ENCODE data around the gene CFLAR. TPM values are rescaled to one million over a fixed set of nuclear protein-coding genes. Genes with fewer than 3 reads are reported as not detected.
"Not testable (repeated sequence)": the region's sequence is repeated elsewhere in the genome, so short reads cannot be mapped to it uniquely, and the experiment has no call there.

CFLAR gene
- total RNA-seq, 3 donors from 2014 or later, result 279 to 340 (median 291) TPM

GRCh38 chr2:201128933-201129505, 13.1 kb downstream of the CFLAR start:
- H3K36me3 Mint-ChIP-seq (ENCODE audit: insufficient read depth), result peaks cover 44% of the 10 kb centered on the region
- ATAC-seq (peak; percentile 15 to 20), DNase-seq (no peak)
- peak overlapping the region; percentile 88 for H3K4me3 Mint-ChIP-seq
- no peaks in the 10 kb centered on the region for H3K9me3 Mint-ChIP-seq
- peaks cover 69% of the 10 kb centered on the region for H3K4me1 Mint-ChIP-seq (ENCODE audit: low read depth)
- H3K27me3 Mint-ChIP-seq (ENCODE audit: low read depth), result no peaks in the 10 kb centered on the region

- peaks cover 44% of the 10 kb centered on the region for H3K36me3 Mint-ChIP-seq (ENCODE audit: insufficient read depth)
- ATAC-seq, result peak; percentile 47
- H3K27me3 Mint-ChIP-seq (ENCODE audit: low read depth), result no peaks in the 10 kb centered on the region
- DNase-seq, result no peak
- H3K4me1 Mint-ChIP-seq (ENCODE audit: low read depth), result peaks cover 60% of the 10 kb centered on the region
- H3K9me3 Mint-ChIP-seq, result no peaks in the 10 kb centered on the region
- peak overlapping the region; percentile 88 for H3K4me3 Mint-ChIP-seq
These were observed 14.7 kb downstream of the CFLAR start for GRCh38 chr2:201130524-201131186.

- Mint-ChIP-seq H3K36me3 (ENCODE audit: insufficient read depth) (peaks cover 60% of the 10 kb centered on the region), H3K27me3 (ENCODE audit: low read depth) (no peaks in the 10 kb centered on the region), H3K4me1 (ENCODE audit: low read depth) (peaks cover 56% of the 10 kb centered on the region), H3K9me3 (no peaks in the 10 kb centered on the region), H3K4me3 (peak overlapping the region; percentile 88)
- DNase-seq (no peak), ATAC-seq (peak; percentile 12 to 15)
These were observed 16.6 kb downstream of the CFLAR start for GRCh38 chr2:201132518-201132917.

GRCh38 chr2:201135386-201135785, 19.4 kb downstream of the CFLAR start:
- peaks cover 74% of the 10 kb centered on the region for H3K36me3 Mint-ChIP-seq (ENCODE audit: insufficient read depth)
- peaks cover 52% of the 10 kb centered on the region for H3K4me1 Mint-ChIP-seq (ENCODE audit: low read depth)
- no peaks in the 10 kb centered on the region for H3K9me3 Mint-ChIP-seq
- no peak for DNase-seq
- peak overlapping the region; percentile 72 for H3K4me3 Mint-ChIP-seq
- no peaks in the 10 kb centered on the region for H3K27me3 Mint-ChIP-seq (ENCODE audit: low read depth)
- ATAC-seq, result no peak

GRCh38 chr2:201136889-201137321, 20.9 kb downstream of the CFLAR start:
- H3K4me3 Mint-ChIP-seq, result peak overlapping the region; percentile 72
- ATAC-seq (no peak), DNase-seq (no peak)
- H3K9me3 Mint-ChIP-seq, result no peaks in the 10 kb centered on the region
- peaks cover 71% of the 10 kb centered on the region for H3K36me3 Mint-ChIP-seq (ENCODE audit: insufficient read depth)
- H3K27me3 Mint-ChIP-seq (ENCODE audit: low read depth), result no peaks in the 10 kb centered on the region
- peaks cover 52% of the 10 kb centered on the region for H3K4me1 Mint-ChIP-seq (ENCODE audit: low read depth)

- no peak overlapping the region for H3K4me3 Mint-ChIP-seq
- H3K4me1 Mint-ChIP-seq (ENCODE audit: low read depth), result peaks cover 48% of the 10 kb centered on the region
- no peaks in the 10 kb centered on the region for H3K9me3 Mint-ChIP-seq
- H3K36me3 Mint-ChIP-seq (ENCODE audit: insufficient read depth), result peaks cover 64% of the 10 kb centered on the region
- ATAC-seq, result peak in 1 of 2 donors; percentile 12
- no peak for DNase-seq
- H3K27me3 Mint-ChIP-seq (ENCODE audit: low read depth), result no peaks in the 10 kb centered on the region
These were observed 21.8 kb downstream of the CFLAR start for GRCh38 chr2:201137505-201138400.

GRCh38 chr2:201138401-201138970, 22.5 kb downstream of the CFLAR start:
- Mint-ChIP-seq H3K9me3 (no peaks in the 10 kb centered on the region), H3K27me3 (ENCODE audit: low read depth) (no peaks in the 10 kb centered on the region), H3K36me3 (ENCODE audit: insufficient read depth) (peaks cover 57% of the 10 kb centered on the region), H3K4me3 (no peak overlapping the region), H3K4me1 (ENCODE audit: low read depth) (peaks cover 40% of the 10 kb centered on the region)
- DNase-seq (no peak), ATAC-seq (no peak)

- H3K4me3 Mint-ChIP-seq; H3K9me3 Mint-ChIP-seq; DNase-seq; H3K27me3 Mint-ChIP-seq (ENCODE audit: low read depth); ATAC-seq: not testable (repeated sequence)
- H3K36me3 Mint-ChIP-seq (ENCODE audit: insufficient read depth), result peaks cover 54% of the 10 kb centered on the region
- peaks cover 38% of the 10 kb centered on the region for H3K4me1 Mint-ChIP-seq (ENCODE audit: low read depth)
These were observed 23.2 kb downstream of the CFLAR start for GRCh38 chr2:201138986-201139781.

GRCh38 chr2:201139836-201140604, 24.1 kb downstream of the CFLAR start:
- H3K4me1 Mint-ChIP-seq (ENCODE audit: low read depth), result peaks cover 37% of the 10 kb centered on the region
- peaks cover 50% of the 10 kb centered on the region for H3K36me3 Mint-ChIP-seq (ENCODE audit: insufficient read depth)
- ATAC-seq, result no peak
- H3K9me3 Mint-ChIP-seq, result no peaks in the 10 kb centered on the region
- no peak overlapping the region for H3K4me3 Mint-ChIP-seq
- no peaks in the 10 kb centered on the region for H3K27me3 Mint-ChIP-seq (ENCODE audit: low read depth)
- DNase-seq, result no peak

GRCh38 chr2:201144101-201145051, 28.4 kb downstream of the CFLAR start:
- Mint-ChIP-seq H3K9me3 (no peaks in the 10 kb centered on the region), H3K4me1 (ENCODE audit: low read depth) (peaks cover 26% of the 10 kb centered on the region), H3K36me3 (ENCODE audit: insufficient read depth) (peaks cover 36% of the 10 kb centered on the region), H3K27me3 (ENCODE audit: low read depth) (no peaks in the 10 kb centered on the region), H3K4me3 (no peak overlapping the region)
- DNase-seq (no peak), ATAC-seq (no peak)

GRCh38 chr2:201148434-201148990, 32.5 kb downstream of the CFLAR start:
- Mint-ChIP-seq H3K36me3 (ENCODE audit: insufficient read depth) (peaks cover 51% of the 10 kb centered on the region), H3K9me3 (no peaks in the 10 kb centered on the region), H3K4me3 (no peak overlapping the region), H3K27me3 (ENCODE audit: low read depth) (no peaks in the 10 kb centered on the region), H3K4me1 (ENCODE audit: low read depth) (peaks cover 44% of the 10 kb centered on the region)
- ATAC-seq, result no peak
- no peak for DNase-seq

All from activated T-cell treated with anti-CD3 and anti-CD28 coated beads, Interleukin-2, amount 50 U/mL, for 4 hours (primary cell).